Effector memory CD4-positive, alpha-beta T cell (primary cell): ENCODE measurements around the gene STK25.
"Not testable (repeated sequence)": the region's sequence is repeated elsewhere in the genome, so short reads cannot be mapped to it uniquely, and the experiment has no call there.

ENCODE experiments used
- DNase-seq, 3 donors: peaks; one replicate each; pipeline ENCODE4 v3.0.0-alpha.2; 2020
- H3K27ac ChIP-seq: 2 replicates; pipeline ENCODE4 v1.7.0; 2013; ENCODE audit warnings: mild to moderate bottlenecking, low read length, moderate library complexity; ENCODE audit not compliant: insufficient read depth, poor library complexity, severe bottlenecking
- H3K27me3 ChIP-seq: replicated peaks from 2 replicates; pipeline ENCODE4 v1.7.0; 2013; ENCODE audit warnings: mild to moderate bottlenecking, low read length; ENCODE audit not compliant: insufficient read depth, control insufficient read depth, poor library complexity, severe bottlenecking
- H3K36me3 ChIP-seq: 2 replicates; pipeline ENCODE4 v1.7.0; 2013; ENCODE audit warnings: mild to moderate bottlenecking, low read length, moderate library complexity; ENCODE audit not compliant: control insufficient read depth, insufficient read depth
- H3K4me1 ChIP-seq: 2 replicates; pipeline ENCODE4 v1.7.0; 2013; ENCODE audit warnings: low read length, mild to moderate bottlenecking; ENCODE audit not compliant: control insufficient read depth, insufficient read depth, poor library complexity, severe bottlenecking
- H3K4me3 ChIP-seq: 2 replicates; pipeline ENCODE4 v1.7.0; 2013; ENCODE audit warnings: low read length, low read depth, mild to moderate bottlenecking; ENCODE audit not compliant: insufficient read depth, poor library complexity, severe bottlenecking
- H3K9me3 ChIP-seq: 2 replicates; pipeline ENCODE4 v1.7.0; 2013; ENCODE audit warnings: mild to moderate bottlenecking, low read length, moderate library complexity; ENCODE audit not compliant: control insufficient read depth

STK25 gene

GRCh38 chr2:241525818-241526780 is 17.7 kb upstream of the STK25 start:
- not testable (repeated sequence) for H3K36me3 ChIP-seq, H3K27ac ChIP-seq, H3K4me1 ChIP-seq, H3K9me3 ChIP-seq, H3K4me3 ChIP-seq, H3K27me3 ChIP-seq, DNase-seq

- DNase-seq, result no peak
- no peaks in the 10 kb centered on the region for H3K27me3 ChIP-seq
- no peaks in the 10 kb centered on the region for H3K4me1 ChIP-seq
- H3K27ac ChIP-seq, result no peak overlapping the region
- H3K9me3 ChIP-seq, result no peaks in the 10 kb centered on the region
- no peaks in the 10 kb centered on the region for H3K36me3 ChIP-seq
- H3K4me3 ChIP-seq, result no peak overlapping the region
Measured at GRCh38 chr2:241522477-241522876, 14.1 kb upstream of the STK25 start.

- no peak for DNase-seq
- H3K27ac ChIP-seq, result no peak overlapping the region
- no peaks in the 10 kb centered on the region for H3K27me3 ChIP-seq
- H3K9me3 ChIP-seq, result no peaks in the 10 kb centered on the region
- H3K4me1 ChIP-seq, result no peaks in the 10 kb centered on the region
- H3K4me3 ChIP-seq, result no peak overlapping the region
- no peaks in the 10 kb centered on the region for H3K36me3 ChIP-seq
Measured at GRCh38 chr2:241519669-241520068, 11.3 kb upstream of the STK25 start.

- DNase-seq, result no peak
- no peaks in the 10 kb centered on the region for H3K27me3 ChIP-seq
Measured at GRCh38 chr2:241517297-241517696, 8.9 kb upstream of the STK25 start.

GRCh38 chr2:241516520-241516965 is 8.2 kb upstream of the STK25 start:
- no peak overlapping the region for H3K4me3 ChIP-seq
- no peaks in the 10 kb centered on the region for H3K9me3 ChIP-seq
- H3K27me3 ChIP-seq, result no peaks in the 10 kb centered on the region
- no peaks in the 10 kb centered on the region for H3K4me1 ChIP-seq
- DNase-seq, result no peak
- no peak overlapping the region for H3K27ac ChIP-seq
- no peaks in the 10 kb centered on the region for H3K36me3 ChIP-seq

More at GRCh38 chr2:241517297-241517696, 8.9 kb upstream of the STK25 start:
- H3K4me1 ChIP-seq, result no peaks in the 10 kb centered on the region
- no peaks in the 10 kb centered on the region for H3K9me3 ChIP-seq
- H3K27ac ChIP-seq, result no peak overlapping the region
- no peak overlapping the region for H3K4me3 ChIP-seq
- H3K36me3 ChIP-seq, result no peaks in the 10 kb centered on the region

GRCh38 chr2:241514986-241515737 is 6.8 kb upstream of the STK25 start:
- no peaks in the 10 kb centered on the region for H3K4me1 ChIP-seq
- H3K36me3 ChIP-seq, result no peaks in the 10 kb centered on the region
- no peaks in the 10 kb centered on the region for H3K27me3 ChIP-seq
- no peak overlapping the region for H3K4me3 ChIP-seq
- no peaks in the 10 kb centered on the region for H3K9me3 ChIP-seq
- H3K27ac ChIP-seq, result no peak overlapping the region
- no peak for DNase-seq

- Histone ChIP-seq H3K27ac (no peak overlapping the region), H3K4me3 (no peak overlapping the region), H3K4me1 (no peaks in the 10 kb centered on the region), H3K27me3 (no peaks in the 10 kb centered on the region), H3K36me3 (no peaks in the 10 kb centered on the region), H3K9me3 (no peaks in the 10 kb centered on the region)
- no peak for DNase-seq
Measured at GRCh38 chr2:241514553-241514952, 6.2 kb upstream of the STK25 start.

- Histone ChIP-seq H3K9me3 (no peaks in the 10 kb centered on the region), H3K27ac (no peak overlapping the region), H3K36me3 (no peaks in the 10 kb centered on the region), H3K27me3 (no peaks in the 10 kb centered on the region), H3K4me3 (no peak overlapping the region), H3K4me1 (peaks cover 18% of the 10 kb centered on the region)
- DNase-seq, result no peak
Measured at GRCh38 chr2:241511091-241511741, 2.8 kb upstream of the STK25 start.

GRCh38 chr2:241509155-241509784 is 886 bp upstream of the STK25 start:
- Histone ChIP-seq H3K36me3 (no peaks in the 10 kb centered on the region), H3K9me3 (no peaks in the 10 kb centered on the region), H3K27me3 (no peaks in the 10 kb centered on the region), H3K4me1 (peaks cover 18% of the 10 kb centered on the region), H3K4me3 (peak overlapping the region; percentile 74), H3K27ac (peak overlapping the region; percentile 83)
- DNase-seq, result no peak
